ENCODE measurements around the gene RACGAP1. TPM values are rescaled to one million over a fixed set of nuclear protein-coding genes. Genes with fewer than 3 reads are reported as not detected.

The RACGAP1 gene
- total RNA-seq, 4 donors from 2014 or later = 13.8 to 20.4 (median 16.2) TPM

GRCh38 chr12:49956663-49957569 lies 68.4 kb downstream of the RACGAP1 start:
- Histone ChIP-seq H3K36me3 (no peaks in the 10 kb centered on the region), H3K27ac (no peak overlapping the region), H3K4me1 (peaks cover 20% of the 10 kb centered on the region), H3K27me3 (peaks cover 64% of the 10 kb centered on the region), H3K9me3 (no peaks in the 10 kb centered on the region), H3K4me3 (no peak overlapping the region)
- no peak for DNase-seq (ENCODE audit: low spot score in 2 of 2)
- 85% methylated on average over 5 of the region's 6 CpGs for WGBS
- TF ChIP-seq POLR2AphosphoS5 (IDR thresholded peaks at IDR 0.05) (no peak), POLR2A (IDR thresholded peaks at IDR 0.05) (no peak), CTCF (IDR thresholded peaks at IDR 0.05) (no peak), EP300 (IDR thresholded peaks at IDR 0.05) (no peak)

GRCh38 chr12:49955899-49956662 lies 69.2 kb downstream of the RACGAP1 start:
- no peak for DNase-seq (ENCODE audit: low spot score in 2 of 2)
- Histone ChIP-seq H3K4me1 (peaks cover 14% of the 10 kb centered on the region), H3K4me3 (no peak overlapping the region), H3K9me3 (no peaks in the 10 kb centered on the region), H3K27ac (no peak overlapping the region), H3K27me3 (peaks cover 56% of the 10 kb centered on the region), H3K36me3 (no peaks in the 10 kb centered on the region)
- 63% methylated on average over 13 of the region's 13 CpGs for WGBS
- TF ChIP-seq EP300 (IDR thresholded peaks at IDR 0.05) = no peak
- no peak for TF ChIP-seq POLR2A (IDR thresholded peaks at IDR 0.05)
- no peak for TF ChIP-seq POLR2AphosphoS5 (IDR thresholded peaks at IDR 0.05)
- TF ChIP-seq CTCF (IDR thresholded peaks at IDR 0.05) = no peak

GRCh38 chr12:49954863-49955830 lies 70.1 kb downstream of the RACGAP1 start:
- DNase-seq (ENCODE audit: low spot score in 2 of 2) = no peak

More at GRCh38 chr12:49954863-49955830, 70.1 kb downstream of the RACGAP1 start:
- Histone ChIP-seq H3K9me3 (no peaks in the 10 kb centered on the region), H3K4me3 (no peak overlapping the region), H3K4me1 (peaks cover 10% of the 10 kb centered on the region), H3K36me3 (no peaks in the 10 kb centered on the region), H3K27me3 (peaks cover 46% of the 10 kb centered on the region), H3K27ac (no peak overlapping the region)
- 25% methylated on average over 33 of the region's 53 CpGs for WGBS
- TF ChIP-seq EP300 (IDR thresholded peaks at IDR 0.05) (no peak), POLR2AphosphoS5 (IDR thresholded peaks at IDR 0.05) (no peak), CTCF (IDR thresholded peaks at IDR 0.05) (no peak), POLR2A (IDR thresholded peaks at IDR 0.05) (no peak)
